Transverse colon (tissue), 4 donors: ENCODE results near the gene DDTL.

Experiments
- EP300 ChIP-seq: sonication (generic); formaldehyde crosslinking; IDR thresholded peaks from one replicate; pipeline ENCODE4 v1.6.1; 2017; ENCODE audit warnings: antibody characterized with exemption, low read depth
- POLR2A ChIP-seq: fragments of 450-650 bp; IDR thresholded peaks from one replicate; pipeline ENCODE4 v1.6.1; 2016; ENCODE audit warnings: antibody characterized with exemption, mild to moderate bottlenecking, moderate library complexity
- POLR2AphosphoS5 ChIP-seq, 3 donors: sonication (generic); formaldehyde crosslinking; IDR thresholded peaks; one replicate each; pipeline ENCODE4 v1.6.1; 2016; ENCODE audit warnings: antibody characterized with exemption in 3 of 3
- TF ChIP-seq, protein P1 (sequence below), 5 experiments: fragments of 200-600 bp in 3 of 5; fragments of 450-650 bp in 2 of 5; sonication (generic) in 3 of 5; IDR thresholded peaks; 1 replicate in 2 of 5; 2 replicates in 3 of 5; pipeline ENCODE4 v1.5.1; 2016 to 2017; ENCODE audit warnings: antibody characterized with exemption in 5 of 5, inconsistent platforms in 3 of 5, mild to moderate bottlenecking in 2 of 5, moderate library complexity in 1 of 5

DNA sequence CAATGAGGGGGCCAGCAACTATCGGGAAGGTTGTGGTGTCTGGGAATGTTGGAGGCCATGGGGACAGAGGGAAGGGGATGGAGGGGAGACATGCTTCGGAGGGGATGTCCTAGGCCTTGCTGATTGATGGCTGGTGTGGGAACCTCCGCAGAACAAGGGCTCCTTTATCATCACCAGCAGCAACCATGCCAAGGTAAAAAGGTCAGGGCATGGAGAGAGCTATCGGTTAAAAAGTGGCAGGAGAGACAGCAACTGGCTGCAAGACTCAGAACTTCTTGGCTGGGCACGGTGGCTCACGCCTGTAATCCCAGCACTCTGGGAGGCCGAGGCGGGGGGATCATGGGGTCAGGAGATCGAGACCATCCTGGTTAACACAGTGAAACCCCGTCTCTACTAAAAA, 35.6 kb downstream of the DDTL start:
- TF ChIP-seq EP300 (no peak), POLR2AphosphoS5 (IDR thresholded peaks at IDR 0.05) (no peak), POLR2A (no peak)
- TF ChIP-seq, protein P1, sequence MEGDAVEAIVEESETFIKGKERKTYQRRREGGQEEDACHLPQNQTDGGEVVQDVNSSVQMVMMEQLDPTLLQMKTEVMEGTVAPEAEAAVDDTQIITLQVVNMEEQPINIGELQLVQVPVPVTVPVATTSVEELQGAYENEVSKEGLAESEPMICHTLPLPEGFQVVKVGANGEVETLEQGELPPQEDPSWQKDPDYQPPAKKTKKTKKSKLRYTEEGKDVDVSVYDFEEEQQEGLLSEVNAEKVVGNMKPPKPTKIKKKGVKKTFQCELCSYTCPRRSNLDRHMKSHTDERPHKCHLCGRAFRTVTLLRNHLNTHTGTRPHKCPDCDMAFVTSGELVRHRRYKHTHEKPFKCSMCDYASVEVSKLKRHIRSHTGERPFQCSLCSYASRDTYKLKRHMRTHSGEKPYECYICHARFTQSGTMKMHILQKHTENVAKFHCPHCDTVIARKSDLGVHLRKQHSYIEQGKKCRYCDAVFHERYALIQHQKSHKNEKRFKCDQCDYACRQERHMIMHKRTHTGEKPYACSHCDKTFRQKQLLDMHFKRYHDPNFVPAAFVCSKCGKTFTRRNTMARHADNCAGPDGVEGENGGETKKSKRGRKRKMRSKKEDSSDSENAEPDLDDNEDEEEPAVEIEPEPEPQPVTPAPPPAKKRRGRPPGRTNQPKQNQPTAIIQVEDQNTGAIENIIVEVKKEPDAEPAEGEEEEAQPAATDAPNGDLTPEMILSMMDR (IDR thresholded peaks at IDR 0.05) = no peak
